ENCODE data around the gene MRPL27.
"Not testable (repeated sequence)": the region's sequence is repeated elsewhere in the genome, so short reads cannot be mapped to it uniquely, and the experiment has no call there.

Gene MRPL27

DNA sequence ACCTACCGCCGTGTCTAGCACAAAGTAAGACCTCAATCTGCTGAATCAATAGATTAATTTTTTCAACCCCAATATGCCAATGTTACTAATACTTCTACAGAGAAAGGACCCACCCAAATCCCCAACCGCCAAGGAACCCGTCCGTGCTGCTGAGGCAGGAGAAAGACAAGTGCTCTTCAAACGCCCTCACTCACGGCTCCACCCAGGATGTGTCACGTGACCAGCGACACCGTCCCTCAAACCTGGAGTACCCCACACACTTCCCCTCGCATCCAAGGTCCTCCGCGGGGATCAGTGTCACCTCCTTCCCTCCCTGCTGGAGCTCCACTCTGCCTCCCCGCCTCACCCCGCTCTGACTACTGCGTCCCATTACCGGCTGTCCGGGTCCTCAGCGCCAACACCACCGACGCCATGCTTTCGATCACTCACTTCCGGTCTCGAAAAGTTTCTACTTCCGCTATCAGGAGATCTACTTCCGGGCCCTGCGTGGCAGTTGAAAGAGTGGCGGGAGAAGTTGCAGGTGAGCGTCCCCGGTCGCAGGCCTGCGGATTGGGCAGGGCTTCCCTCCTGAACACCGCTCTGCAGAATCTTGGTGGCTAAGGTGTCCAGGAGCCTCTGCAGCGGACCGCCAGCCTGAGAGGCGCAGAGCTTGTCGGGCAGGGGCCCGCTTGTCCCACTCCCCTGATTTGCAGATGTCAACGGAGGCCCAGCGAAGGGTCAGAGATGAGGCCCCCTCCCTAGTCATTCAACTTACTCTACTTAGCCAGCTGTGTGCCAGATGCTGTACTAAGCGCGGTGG lies at the start of gene MRPL27, which contains the start of gene EME1:
TSS of gene MRPL27 (minus strand) at position 427 of the 799 bp plus-strand sequence. CDS start at position 413, 14 bp downstream.
TSS of gene EME1 (plus strand) at position 472 of the 799 bp plus-strand sequence. CDS start 1,980 bp downstream, outside the sequence.
- DNase-seq = peak; percentile 97

DNA sequence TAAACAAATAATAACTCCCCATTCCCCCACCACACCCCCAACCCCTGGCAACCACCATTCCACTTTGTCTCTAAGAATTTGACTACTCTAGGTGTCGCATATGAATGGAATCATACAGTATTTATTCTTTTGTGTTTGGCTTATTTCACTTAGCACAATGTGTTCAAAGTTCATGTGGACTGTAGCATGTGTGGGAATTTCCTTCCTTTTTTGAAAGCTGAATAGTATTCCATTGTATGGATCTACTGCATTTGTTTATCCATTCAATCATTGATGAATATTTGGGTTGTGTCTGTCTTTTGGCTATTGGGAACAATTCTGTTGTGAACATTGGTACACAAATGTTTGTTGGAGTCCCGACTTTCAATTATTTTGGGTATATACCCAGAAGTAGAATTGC lies 49.8 kb upstream of the MRPL27 start:
- no peak for DNase-seq

GRCh38 chr17:50421308-50422051 lies 48.5 kb upstream of the MRPL27 start:
- peak; percentile 25 for DNase-seq

DNA sequence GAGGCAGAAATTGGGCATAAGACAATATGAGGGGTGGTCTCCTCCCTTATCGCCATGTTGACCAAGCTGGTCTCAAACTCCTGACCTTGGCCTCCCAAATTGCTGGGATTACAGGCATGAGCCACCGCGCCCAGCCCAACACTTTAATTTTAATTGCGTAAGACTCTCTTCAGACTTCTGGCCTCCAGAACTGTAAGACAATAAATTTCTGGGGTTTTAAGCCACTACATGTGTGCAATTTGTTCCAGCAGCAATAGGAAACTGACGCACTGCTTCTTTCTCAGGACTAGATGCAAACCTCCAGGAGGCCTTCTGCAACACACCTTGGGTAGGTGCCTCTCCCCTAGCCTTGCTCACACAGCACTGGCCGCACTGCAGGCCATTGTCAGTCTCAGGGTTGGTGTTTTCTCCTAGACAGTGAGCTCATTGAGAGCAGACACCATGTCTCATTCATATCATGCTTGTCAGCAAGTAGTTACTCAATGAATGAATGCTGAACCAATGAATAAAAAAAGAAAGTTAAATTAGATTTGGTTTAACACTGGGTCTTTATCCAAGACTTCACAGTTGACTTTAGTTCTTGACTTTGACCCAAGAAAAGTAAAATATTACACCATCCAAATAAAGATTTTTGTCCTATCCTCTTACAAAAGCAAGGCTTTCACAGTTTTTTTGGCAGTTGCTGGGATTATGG lies 47.6 kb upstream of the MRPL27 start:
- DNase-seq = no peak

- not testable (repeated sequence) for DNase-seq
Observed at GRCh38 chr17:50419577-50419976, 46.6 kb upstream of the MRPL27 start.

GRCh38 chr17:50414808-50415207 lies 41.8 kb upstream of the MRPL27 start:
- no peak for DNase-seq

DNA sequence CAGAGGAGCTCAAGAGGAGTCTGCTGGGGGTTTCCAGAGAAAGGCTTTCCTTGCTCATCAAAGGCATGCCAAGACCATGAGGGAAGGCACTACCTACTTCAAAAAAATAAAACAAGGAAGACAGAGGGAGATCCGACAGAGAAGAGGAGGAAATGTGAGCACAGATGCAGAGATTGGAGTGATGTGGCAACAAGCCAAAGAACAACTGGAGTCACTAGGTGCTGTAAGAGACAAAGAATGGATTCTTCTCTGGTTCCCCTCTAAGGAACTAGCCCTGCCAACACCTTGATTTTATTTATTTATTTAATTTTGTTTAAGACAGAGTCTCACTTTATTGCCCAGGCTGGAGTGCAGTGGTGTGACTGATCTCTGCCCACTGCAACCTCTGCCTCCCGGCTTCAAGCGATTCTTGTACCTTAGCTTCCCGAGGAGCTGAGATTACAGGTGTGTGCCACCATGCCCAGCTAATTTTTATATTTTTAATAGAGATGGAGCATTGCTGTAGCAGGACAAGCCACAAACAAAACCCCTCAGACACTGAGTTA lies 39.3 kb upstream of the MRPL27 start:
- DNase-seq = no peak

GRCh38 chr17:50407921-50408320 lies 34.9 kb upstream of the MRPL27 start:
- no peak for DNase-seq

- no peak for DNase-seq
Observed at GRCh38 chr17:50406578-50406977, 33.6 kb upstream of the MRPL27 start.

GRCh38 chr17:50405351-50405750 lies 32.4 kb upstream of the MRPL27 start:
- not testable (repeated sequence) for DNase-seq

- DNase-seq = not testable (repeated sequence)
Observed at GRCh38 chr17:50399591-50399990, 26.6 kb upstream of the MRPL27 start.

DNA sequence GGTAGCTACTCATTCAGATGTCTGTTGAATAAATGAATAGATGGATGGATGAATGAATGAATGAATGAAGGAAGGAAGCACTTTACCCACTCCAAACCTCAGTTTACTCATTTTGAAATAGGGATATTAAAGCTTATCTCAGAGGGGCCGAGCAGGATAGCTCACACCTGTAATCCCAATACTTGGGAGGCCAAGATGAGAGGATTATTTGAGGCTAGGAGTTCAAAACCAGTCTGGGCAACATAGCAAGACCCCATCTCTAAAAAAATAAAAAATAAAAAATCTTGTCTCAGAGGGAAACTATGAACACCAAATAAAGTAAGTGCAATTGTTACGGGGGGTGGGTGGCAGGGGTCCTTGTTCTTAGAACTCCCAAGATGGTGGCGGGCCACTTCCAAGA lies 25.7 kb upstream of the MRPL27 start:
- DNase-seq = not testable (repeated sequence)

- no peak for DNase-seq
Observed at GRCh38 chr17:50397919-50398285, 24.9 kb upstream of the MRPL27 start.

GRCh38 chr17:50397111-50397918 lies 24.3 kb upstream of the MRPL27 start, which contains the start of gene LRRC59:
Gene LRRC59 (minus strand): TSS chr17:50397523. CDS start chr17:50397317, 206 bp downstream.
- peak; percentile 76 for DNase-seq

GRCh38 chr17:50396261-50397110 lies 23.5 kb upstream of the MRPL27 start:
- DNase-seq = no peak

DNA sequence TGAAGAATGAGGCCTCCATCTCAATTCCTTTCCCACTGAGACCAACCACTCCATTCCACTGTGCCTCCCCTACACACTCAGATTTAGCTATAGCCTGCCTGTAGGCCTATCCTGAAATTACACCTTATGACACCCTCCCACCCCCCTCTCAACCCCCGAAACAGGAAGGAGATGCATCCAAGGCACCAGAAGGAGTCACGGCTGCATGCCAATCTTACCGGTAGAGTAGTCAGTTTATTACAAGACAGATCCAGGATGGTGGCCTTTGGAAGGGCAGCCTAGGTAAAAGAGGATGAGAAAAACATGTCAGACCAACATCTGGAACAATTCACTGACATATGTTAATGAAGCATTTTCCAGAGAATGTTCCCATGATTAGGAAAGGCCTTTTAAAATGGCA lies 21.7 kb upstream of the MRPL27 start:
- DNase-seq = no peak

- no peak for DNase-seq
Observed at GRCh38 chr17:50393700-50394099, 20.7 kb upstream of the MRPL27 start.

GRCh38 chr17:50392621-50393020 lies 19.6 kb upstream of the MRPL27 start:
- no peak for DNase-seq

DNA sequence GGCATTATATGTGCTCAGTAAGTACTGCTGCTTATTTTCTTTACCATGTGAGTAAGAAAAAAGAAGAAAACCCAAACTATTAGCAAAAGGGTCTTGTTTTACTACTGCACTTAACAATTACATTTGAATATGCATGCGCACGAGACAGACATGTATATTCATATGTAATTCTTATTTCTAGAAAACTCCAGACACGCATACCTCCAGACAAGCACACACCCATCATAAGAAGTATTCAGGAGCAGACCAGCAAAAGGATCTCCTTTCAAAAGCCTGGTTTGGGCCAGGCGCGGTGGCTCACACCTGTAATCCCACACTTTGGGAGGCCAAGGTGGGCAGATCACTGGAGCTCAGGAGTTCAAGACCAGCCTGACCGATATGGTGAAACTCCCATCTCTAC lies 16.6 kb upstream of the MRPL27 start:
- DNase-seq = no peak

GRCh38 chr17:50388728-50389127 lies 15.7 kb upstream of the MRPL27 start:
- no peak for DNase-seq

DNA sequence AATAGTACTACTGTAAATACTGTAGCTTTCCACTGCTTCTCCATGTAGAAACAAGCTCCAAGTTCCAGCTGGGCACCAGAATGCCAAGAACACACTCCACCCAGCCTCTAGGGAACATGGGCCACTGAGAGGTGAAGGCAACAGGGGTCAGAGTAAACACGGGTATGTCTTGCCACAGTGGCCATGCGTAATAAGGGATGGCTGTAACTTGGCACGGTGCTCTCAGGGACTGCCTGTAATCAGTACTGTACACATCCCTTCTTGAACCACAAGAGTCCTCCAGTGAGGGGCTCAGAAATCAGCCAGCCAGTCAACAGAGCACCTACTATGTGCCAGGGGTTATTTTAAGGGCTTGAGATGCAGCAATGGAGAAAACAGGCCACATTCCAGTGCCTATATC lies 13.5 kb upstream of the MRPL27 start:
- DNase-seq = no peak

All from DMS79 treated with DMSO at 0.1 percent for 48 hours (cell line).